ENCODE data around the gene MAK. TPM values are rescaled to one million over a fixed set of nuclear protein-coding genes. Genes with fewer than 3 reads are reported as not detected.

MAK gene
- total RNA-seq, 1 experiment from 2014 or later = 0.20 TPM

DNA sequence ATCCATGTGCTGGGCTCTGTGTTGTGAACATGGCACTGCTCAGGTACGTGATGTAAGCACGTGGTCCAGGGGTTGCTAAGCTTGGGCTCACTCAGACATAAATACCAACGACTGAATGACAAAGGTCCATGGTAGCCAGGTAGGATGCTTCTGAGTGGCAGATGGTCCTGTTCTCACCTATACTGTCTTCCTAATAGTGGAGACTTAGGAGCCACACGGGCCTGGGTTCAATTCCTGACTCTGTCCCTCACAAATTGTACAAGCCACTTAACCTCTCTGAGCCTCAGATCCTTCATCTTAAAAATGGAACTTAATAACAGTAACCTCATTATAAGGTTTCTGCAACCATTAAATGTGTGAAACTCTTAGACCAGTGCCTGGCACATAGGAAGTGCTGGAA, 36.7 kb upstream of the MAK start:
- Histone ChIP-seq H4K5ac (ENCODE audit: insufficient read length, low read depth, low read length) (no peak overlapping the region), H2BK20ac (ENCODE audit: low read depth, low read length, poor library complexity, severe bottlenecking) (no peak overlapping the region), H2BK5ac (ENCODE audit: insufficient read length, low read length) (no peak overlapping the region), H2AFZ (ENCODE audit: low read length) (no peak overlapping the region), H3K27me3 (ENCODE audit: insufficient read depth, low read length) (no peaks in the 10 kb centered on the region; the same call in 1 of the 2 replicates), H3K9me3 (ENCODE audit: control insufficient read depth, low read depth, low read length) (no peaks in the 10 kb centered on the region), H3K23me2 (ENCODE audit: insufficient read length, low read depth, low read length, poor library complexity, severe bottlenecking) (no peaks in the 10 kb centered on the region), H3K79me2 (ENCODE audit: insufficient read depth, low read length) (no peaks in the 10 kb centered on the region), H3K56ac (ENCODE audit: insufficient read length, low read depth, low read length) (no peak overlapping the region), H3K4me1 (ENCODE audit: insufficient read depth, low read length) (no peaks in the 10 kb centered on the region), H3K9ac (ENCODE audit: extremely low read depth, insufficient read length, low read length) (no peak overlapping the region), H3K18ac (ENCODE audit: insufficient read length, low read depth, low read length) (no peak overlapping the region), H3K79me1 (ENCODE audit: insufficient read depth, low read depth, low read length, poor library complexity, severe bottlenecking) (no peaks in the 10 kb centered on the region), H4K8ac (replicated peaks; ENCODE audit: insufficient read length, low read depth, low read length) (no peak overlapping the region), H2BK120ac (ENCODE audit: low read depth, low read length, poor library complexity, severe bottlenecking) (no peak overlapping the region), H2BK15ac (ENCODE audit: low read depth, low read length) (no peak overlapping the region), H3K27ac (ENCODE audit: insufficient read length, low read depth, low read length) (no peak overlapping the region), H4K20me1 (ENCODE audit: control insufficient read depth, insufficient read depth, insufficient read length) (no peaks in the 10 kb centered on the region), H3T11ph (ENCODE audit: low read length) (no peak overlapping the region), H3K23ac (ENCODE audit: insufficient read length, low read depth, low read length) (no peak overlapping the region), H2AK5ac (ENCODE audit: insufficient read length, low read length) (no peak overlapping the region), H3K4me2 (ENCODE audit: insufficient read depth, insufficient read length, low read length) (no peak overlapping the region), H2BK12ac (ENCODE audit: insufficient read length, low read depth, low read length) (no peak overlapping the region), H4K91ac (ENCODE audit: insufficient read length, low read depth, low read length) (no peak overlapping the region), H3K14ac (ENCODE audit: insufficient read depth, low read length) (no peak overlapping the region), H3K4ac (ENCODE audit: low read depth, low read length) (no peak overlapping the region)
- no peak for DNase-seq
- Mint-ChIP-seq H3K9me3 (no peaks in the 10 kb centered on the region), H3K4me1 (peaks cover 7 to 8% of the 10 kb centered on the region in 2 experiments), H3K27me3 (ENCODE audit: low read depth) (peaks cover 25% of the 10 kb centered on the region), H3K27ac (no peak overlapping the region), H3K4me3 (no peak overlapping the region), H3K36me3 (ENCODE audit: insufficient read depth in 1 of 3, low read depth in 3 of 3) (no peaks in the 10 kb centered on the region)
- no CpG with 5 or more reads among the region's 4 CpGs for WGBS (ENCODE audit: extremely low coverage, insufficient read length, low lambda C conversion rate)
- TF ChIP-seq, protein P1, sequence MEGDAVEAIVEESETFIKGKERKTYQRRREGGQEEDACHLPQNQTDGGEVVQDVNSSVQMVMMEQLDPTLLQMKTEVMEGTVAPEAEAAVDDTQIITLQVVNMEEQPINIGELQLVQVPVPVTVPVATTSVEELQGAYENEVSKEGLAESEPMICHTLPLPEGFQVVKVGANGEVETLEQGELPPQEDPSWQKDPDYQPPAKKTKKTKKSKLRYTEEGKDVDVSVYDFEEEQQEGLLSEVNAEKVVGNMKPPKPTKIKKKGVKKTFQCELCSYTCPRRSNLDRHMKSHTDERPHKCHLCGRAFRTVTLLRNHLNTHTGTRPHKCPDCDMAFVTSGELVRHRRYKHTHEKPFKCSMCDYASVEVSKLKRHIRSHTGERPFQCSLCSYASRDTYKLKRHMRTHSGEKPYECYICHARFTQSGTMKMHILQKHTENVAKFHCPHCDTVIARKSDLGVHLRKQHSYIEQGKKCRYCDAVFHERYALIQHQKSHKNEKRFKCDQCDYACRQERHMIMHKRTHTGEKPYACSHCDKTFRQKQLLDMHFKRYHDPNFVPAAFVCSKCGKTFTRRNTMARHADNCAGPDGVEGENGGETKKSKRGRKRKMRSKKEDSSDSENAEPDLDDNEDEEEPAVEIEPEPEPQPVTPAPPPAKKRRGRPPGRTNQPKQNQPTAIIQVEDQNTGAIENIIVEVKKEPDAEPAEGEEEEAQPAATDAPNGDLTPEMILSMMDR (conservative IDR thresholded peaks at IDR 0.05) = no peak
